GM12801 (cell line): ENCODE measurements around the gene PSMB3.

ENCODE experiments used
- TF ChIP-seq, protein P1 (sequence below): IDR thresholded peaks from one replicate; pipeline ENCODE4 v1.5.1; 2011; ENCODE audit warnings: control low read depth; ENCODE audit not compliant: insufficient read length; ENCODE audit errors: extremely low read depth

The PSMB3 gene

DNA sequence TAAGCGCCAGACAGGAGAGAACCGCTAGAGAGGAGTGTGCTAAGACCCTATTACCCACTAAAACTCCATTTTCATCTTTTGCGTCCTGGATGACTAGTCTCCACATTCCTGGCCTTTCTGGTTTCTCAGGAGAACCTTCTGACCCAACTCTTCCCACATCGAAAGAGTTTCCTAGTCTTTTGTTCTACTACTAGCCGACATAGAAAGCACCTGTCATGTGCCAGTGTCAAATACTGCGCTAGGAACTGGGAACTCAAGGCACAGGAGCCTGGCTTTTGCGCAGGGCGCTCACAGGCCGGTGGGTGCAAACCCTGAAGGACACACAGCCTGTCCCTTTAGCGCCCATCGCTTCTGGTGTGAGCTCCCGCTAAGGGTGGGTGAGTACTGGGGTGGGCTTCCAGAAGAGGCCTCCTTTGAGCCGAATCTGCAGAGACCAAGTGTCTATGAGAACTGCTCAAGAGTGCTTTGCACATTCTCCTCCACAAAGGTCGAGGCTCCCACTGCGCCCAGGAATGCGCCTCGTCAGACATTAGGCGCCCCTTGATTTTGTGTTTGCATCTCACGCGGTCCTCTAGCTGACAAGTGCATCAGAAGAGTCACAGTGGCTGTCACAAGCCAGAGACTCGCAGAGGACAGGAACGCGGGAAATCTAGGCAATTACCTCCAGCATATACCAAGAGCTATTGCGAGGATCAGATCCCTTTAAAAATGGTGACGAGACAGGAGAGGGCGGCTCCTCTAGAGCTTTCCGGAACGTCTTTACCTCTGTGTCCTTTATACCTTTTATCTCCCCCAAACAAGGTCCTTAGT is 2.0 kb upstream of the PSMB3 start:
- TF ChIP-seq, protein P1, sequence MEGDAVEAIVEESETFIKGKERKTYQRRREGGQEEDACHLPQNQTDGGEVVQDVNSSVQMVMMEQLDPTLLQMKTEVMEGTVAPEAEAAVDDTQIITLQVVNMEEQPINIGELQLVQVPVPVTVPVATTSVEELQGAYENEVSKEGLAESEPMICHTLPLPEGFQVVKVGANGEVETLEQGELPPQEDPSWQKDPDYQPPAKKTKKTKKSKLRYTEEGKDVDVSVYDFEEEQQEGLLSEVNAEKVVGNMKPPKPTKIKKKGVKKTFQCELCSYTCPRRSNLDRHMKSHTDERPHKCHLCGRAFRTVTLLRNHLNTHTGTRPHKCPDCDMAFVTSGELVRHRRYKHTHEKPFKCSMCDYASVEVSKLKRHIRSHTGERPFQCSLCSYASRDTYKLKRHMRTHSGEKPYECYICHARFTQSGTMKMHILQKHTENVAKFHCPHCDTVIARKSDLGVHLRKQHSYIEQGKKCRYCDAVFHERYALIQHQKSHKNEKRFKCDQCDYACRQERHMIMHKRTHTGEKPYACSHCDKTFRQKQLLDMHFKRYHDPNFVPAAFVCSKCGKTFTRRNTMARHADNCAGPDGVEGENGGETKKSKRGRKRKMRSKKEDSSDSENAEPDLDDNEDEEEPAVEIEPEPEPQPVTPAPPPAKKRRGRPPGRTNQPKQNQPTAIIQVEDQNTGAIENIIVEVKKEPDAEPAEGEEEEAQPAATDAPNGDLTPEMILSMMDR = no peak

DNA sequence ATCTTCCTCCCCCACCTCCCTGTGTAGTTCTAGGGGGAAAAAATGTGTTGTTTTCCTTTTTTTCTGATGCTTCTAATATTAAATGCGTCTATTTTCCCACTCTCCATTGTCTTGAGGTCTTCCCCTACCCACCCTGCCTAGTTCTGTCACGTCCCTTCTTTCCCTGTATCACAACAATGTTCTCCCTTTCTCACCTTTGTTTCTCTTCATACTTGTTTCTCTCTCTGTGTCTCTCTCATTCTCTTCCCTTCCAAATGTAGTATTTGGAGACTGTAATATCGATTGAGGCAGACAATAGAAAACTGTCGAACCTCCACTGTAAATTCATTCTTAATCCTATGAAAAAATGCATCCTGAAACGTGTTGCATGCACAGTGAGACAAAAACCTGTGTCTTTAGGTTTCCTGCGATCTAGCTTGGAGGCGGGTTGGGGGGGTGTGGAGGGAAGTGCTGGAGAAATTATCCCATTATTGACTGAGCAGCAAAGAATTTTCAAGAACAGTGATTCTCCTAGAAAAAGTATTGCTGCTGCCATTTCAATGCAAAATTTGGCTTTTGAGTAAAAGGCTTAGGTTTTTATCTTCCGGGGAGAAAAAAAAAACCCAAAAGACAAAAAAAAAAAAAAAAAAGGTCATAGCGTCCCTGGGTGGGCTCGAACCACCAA is 1.3 kb upstream of the PSMB3 start:
- TF ChIP-seq, protein P1 = no peak

DNA sequence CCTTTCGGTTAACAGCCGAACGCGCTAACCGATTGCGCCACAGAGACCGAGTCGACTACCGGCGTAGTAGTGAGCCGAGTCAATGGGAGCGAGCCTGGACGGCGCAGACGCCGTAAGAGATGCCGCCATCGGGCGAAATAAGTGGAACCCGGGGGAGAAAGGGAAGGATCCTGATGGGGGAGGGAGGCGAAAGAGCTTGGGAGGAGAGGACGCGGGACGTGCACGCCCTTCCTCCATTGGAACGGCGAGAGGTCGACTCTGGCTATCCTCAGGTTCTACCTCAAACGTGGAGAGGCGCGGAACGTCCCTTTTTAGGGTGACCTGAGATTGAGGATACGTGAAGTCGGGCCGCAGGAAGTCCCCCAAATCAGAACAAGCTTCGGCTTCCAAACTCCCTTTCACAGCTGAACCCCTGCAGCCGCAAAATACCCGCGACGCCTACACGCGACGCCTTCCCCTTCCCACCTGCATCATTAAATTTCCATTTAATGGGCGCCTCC is 683 bp upstream of the PSMB3 start:
- TF ChIP-seq, protein P1 = no peak

DNA sequence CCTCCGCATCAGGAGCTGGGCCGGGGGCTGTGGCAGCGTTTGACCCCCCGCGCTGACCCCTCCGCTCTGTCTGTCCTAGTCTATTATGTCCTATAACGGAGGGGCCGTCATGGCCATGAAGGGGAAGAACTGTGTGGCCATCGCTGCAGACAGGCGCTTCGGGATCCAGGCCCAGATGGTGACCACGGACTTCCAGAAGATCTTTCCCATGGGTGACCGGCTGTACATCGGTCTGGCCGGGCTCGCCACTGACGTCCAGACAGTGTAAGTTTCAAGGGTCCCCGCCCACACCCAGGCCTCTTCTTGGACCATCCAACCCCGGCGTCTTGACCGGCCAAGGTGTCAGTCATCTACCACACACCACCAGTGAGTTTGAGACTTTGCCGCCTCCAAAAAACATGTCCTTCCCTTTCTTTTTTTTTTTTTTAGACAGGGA is 548 bp downstream of the PSMB3 start:
- TF ChIP-seq, protein P1 = no peak

DNA sequence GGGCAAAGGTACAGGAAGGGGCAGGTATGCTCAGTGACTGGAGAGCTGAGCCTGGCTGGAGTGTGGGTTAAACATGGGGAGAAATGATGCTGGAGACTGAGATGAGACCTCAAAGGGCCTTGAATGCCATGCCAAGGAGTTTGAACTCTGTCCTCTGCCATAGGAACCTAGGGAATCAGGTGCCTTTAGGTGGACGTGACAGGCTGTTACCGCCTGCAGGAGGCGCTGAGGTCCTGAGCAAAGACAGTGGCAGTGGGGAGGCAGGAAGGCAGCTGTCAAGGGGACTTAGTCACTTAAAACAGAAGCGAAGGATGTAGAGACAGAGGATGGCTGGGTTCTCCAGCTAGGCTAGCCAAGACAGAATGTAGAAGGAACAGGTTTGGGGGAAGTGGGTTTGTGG is 9.1 kb downstream of the PSMB3 start:
- TF ChIP-seq, protein P1 = no peak

DNA sequence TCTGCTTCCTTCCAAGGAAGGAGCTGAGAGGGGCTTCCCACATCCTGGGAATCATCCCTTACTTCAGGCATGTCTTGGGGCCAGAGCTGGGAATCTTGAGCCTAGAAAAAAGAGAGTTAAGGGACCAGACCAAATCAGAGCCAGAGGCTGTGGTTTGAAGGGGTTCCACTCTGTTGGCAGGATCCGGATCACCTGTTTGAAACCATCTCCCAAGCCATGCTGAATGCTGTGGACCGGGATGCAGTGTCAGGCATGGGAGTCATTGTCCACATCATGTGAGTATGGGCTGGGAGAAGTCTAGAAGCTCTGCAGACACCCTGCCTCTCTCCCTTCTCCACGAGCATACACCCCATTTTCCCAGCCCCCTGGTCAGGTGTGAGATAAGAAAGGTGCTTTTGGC is 9.7 kb downstream of the PSMB3 start:
- TF ChIP-seq, protein P1 = no peak

DNA sequence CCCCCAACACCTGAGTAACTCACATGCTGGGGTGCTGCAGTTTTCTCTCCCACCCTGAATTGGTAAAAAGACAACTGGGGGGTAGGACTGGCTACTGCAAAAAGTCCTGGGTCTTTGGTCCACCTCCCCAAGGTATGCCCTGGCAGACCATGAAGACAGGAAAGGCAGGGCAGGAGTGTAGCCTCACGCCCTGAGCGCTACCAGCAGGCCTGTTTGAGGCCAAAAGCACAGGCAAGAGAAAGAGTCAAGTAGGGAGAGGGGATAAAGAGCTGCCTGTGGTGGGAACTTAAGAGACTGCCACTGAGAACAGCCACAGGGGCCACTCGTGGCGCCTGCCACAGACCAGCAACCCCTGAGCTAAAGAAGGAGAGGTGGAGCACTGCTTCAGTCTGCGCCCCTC is 13.8 kb downstream of the PSMB3 start:
- TF ChIP-seq, protein P1 = no peak
